HG03159 (cell line): ENCODE results near the gene PHACTR1.

Experiments used
- ATAC-seq: cut with Tn5 transposase; IDR thresholded peaks from one replicate; pipeline ENCODE4 v1.9.1; 2021; ENCODE audit warnings: mild to moderate bottlenecking, moderate library complexity; ENCODE audit not compliant: unreplicated experiment

The PHACTR1 gene

GRCh38 chr6:12844284-12845223 lies 128.0 kb downstream of the PHACTR1 start:
- ATAC-seq: no peak

GRCh38 chr6:12845224-12846004 lies 128.8 kb downstream of the PHACTR1 start:
- ATAC-seq: no peak

- no peak for ATAC-seq
These were observed 132.6 kb downstream of the PHACTR1 start for GRCh38 chr6:12848964-12849808.

GRCh38 chr6:12849809-12850198 lies 133.2 kb downstream of the PHACTR1 start:
- ATAC-seq: no peak

- no peak for ATAC-seq
These were observed 134.6 kb downstream of the PHACTR1 start for GRCh38 chr6:12851123-12851695.

- no peak for ATAC-seq
These were observed 145.0 kb downstream of the PHACTR1 start for GRCh38 chr6:12861603-12862002.

GRCh38 chr6:12865117-12865516 lies 148.6 kb downstream of the PHACTR1 start:
- ATAC-seq: no peak

- no peak for ATAC-seq
These were observed 149.2 kb downstream of the PHACTR1 start for GRCh38 chr6:12865671-12866181.

GRCh38 chr6:12866422-12867029 lies 150.0 kb downstream of the PHACTR1 start:
- no peak for ATAC-seq

- no peak for ATAC-seq
These were observed 153.4 kb downstream of the PHACTR1 start for GRCh38 chr6:12869816-12870432.

GRCh38 chr6:12873691-12874090 lies 157.1 kb downstream of the PHACTR1 start:
- no peak for ATAC-seq

- no peak for ATAC-seq
These were observed 158.5 kb downstream of the PHACTR1 start for GRCh38 chr6:12875051-12875450.

GRCh38 chr6:12878741-12879140 lies 162.2 kb downstream of the PHACTR1 start:
- ATAC-seq: no peak

- ATAC-seq: no peak
These were observed 166.3 kb downstream of the PHACTR1 start for GRCh38 chr6:12882761-12883290.

- no peak for ATAC-seq
These were observed 168.4 kb downstream of the PHACTR1 start for GRCh38 chr6:12884983-12885382.

GRCh38 chr6:12886961-12887775 lies 170.6 kb downstream of the PHACTR1 start:
- ATAC-seq: no peak

GRCh38 chr6:12890171-12890790 lies 173.7 kb downstream of the PHACTR1 start:
- no peak for ATAC-seq

- no peak for ATAC-seq
These were observed 175.0 kb downstream of the PHACTR1 start for GRCh38 chr6:12891595-12891994.
